ENCODE results near the gene PRICKLE1.

The PRICKLE1 gene

GRCh38 chr12:42472376-42472775 lies 117.2 kb downstream of the PRICKLE1 start:
- POLR2A ChIA-PET (ENCODE audit: low non-redundant PET): no interaction called here
- TF ChIP-seq, protein P1, sequence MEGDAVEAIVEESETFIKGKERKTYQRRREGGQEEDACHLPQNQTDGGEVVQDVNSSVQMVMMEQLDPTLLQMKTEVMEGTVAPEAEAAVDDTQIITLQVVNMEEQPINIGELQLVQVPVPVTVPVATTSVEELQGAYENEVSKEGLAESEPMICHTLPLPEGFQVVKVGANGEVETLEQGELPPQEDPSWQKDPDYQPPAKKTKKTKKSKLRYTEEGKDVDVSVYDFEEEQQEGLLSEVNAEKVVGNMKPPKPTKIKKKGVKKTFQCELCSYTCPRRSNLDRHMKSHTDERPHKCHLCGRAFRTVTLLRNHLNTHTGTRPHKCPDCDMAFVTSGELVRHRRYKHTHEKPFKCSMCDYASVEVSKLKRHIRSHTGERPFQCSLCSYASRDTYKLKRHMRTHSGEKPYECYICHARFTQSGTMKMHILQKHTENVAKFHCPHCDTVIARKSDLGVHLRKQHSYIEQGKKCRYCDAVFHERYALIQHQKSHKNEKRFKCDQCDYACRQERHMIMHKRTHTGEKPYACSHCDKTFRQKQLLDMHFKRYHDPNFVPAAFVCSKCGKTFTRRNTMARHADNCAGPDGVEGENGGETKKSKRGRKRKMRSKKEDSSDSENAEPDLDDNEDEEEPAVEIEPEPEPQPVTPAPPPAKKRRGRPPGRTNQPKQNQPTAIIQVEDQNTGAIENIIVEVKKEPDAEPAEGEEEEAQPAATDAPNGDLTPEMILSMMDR (conservative IDR thresholded peaks at IDR 0.05; ENCODE audit: low read depth): no peak
- CTCF ChIA-PET: no interaction called here
- DNase-seq (ENCODE audit: low spot score): no peak
- no peak overlapping the region for H3K27ac ChIP-seq

DNA sequence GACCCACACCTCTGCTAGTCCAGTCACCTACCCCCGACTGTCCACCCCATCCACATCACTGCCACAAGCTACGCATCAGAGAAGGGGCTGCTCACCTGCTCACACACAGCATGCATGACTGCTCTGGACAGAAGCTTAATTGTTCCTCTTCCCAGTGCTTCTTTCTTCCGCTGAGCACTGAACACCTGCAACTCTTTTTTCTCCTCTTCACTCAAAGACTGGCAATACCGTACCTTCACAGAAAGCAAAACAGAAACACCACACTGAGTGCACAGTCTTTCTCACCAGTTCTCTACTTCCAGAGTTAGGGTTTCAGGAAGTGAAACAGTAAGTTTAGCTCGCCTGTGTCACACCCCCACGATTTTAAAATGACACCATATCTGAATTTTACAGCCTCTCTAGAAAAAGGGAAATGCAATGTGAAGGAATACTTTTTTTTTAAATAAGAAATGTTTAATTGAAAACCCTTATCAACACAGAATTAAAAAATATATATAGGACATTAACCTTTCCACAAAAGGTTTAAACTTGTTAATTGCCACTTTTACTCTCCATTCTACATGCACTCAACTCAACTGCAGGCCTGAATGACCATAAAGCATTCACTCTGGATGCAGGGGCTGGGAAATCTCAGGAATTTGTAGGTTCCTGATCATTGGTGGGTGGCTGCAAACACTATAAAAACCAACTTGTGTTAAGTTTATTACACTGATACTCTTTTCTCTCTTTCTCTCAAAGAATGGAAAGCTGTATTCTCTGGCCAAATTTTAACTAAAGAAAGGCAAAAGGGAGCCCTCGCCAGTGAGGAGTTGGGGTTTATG lies 120.0 kb downstream of the PRICKLE1 start:
- no peak overlapping the region for H3K27ac ChIP-seq
- ChIA-PET CTCF (interaction anchor here (0.7 kb wide), 1 partner anchor 261 kb away, joined by 5 read pairs; no protein-coding TSS in a partner anchor), POLR2A (ENCODE audit: low non-redundant PET) (no interaction called here)
- no peak for DNase-seq (ENCODE audit: low spot score)
- TF ChIP-seq, protein P1 (conservative IDR thresholded peaks at IDR 0.05; ENCODE audit: low read depth): no peak

DNA sequence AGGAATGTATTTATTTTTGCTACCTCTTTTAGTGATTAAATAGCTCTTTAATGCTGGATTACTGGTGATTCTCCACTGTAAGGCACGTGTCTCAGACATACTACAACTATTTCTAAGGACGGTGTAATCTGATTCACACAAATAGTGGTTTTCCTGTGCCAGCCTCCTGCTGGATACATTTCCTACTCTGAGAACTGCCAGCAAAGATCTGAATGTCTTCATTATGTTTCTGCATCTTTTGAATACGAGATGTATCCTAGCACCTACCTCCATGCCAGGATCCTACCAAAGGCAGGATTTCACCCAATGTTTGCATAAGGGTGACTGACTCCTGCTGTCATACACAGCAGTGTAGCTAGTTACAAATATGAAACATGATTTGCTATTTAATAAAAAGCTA lies 120.6 kb downstream of the PRICKLE1 start:
- ChIA-PET CTCF (no interaction called here), POLR2A (ENCODE audit: low non-redundant PET) (no interaction called here)
- H3K27ac ChIP-seq: no peak overlapping the region
- TF ChIP-seq, protein P1 (conservative IDR thresholded peaks at IDR 0.05; ENCODE audit: low read depth): no peak
- DNase-seq (ENCODE audit: low spot score): no peak

DNA sequence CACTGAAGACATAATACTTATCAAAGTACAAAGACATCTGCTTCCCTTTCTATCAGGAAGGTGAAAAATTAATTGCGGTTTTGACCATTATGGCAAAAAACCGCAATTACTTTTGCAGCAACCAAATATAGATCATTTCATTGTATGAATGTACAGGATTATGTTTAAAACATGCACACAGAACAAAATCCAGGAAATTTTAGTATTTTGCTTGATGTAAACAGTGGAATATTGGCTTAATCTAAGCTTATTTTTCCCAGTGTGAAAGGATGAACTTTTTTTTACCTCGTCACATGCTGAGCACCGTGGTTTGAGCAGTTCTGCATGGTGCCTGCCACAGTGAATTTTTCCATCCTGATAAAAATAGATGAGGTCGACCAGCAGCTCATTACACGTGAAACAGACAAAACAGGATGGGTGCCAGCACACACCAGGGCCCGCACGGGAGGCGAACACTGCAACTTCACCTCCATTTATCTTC lies 121.2 kb downstream of the PRICKLE1 start:
- POLR2A ChIA-PET (ENCODE audit: low non-redundant PET): no interaction called here
- TF ChIP-seq, protein P1 (conservative IDR thresholded peaks at IDR 0.05; ENCODE audit: low read depth): no peak
- H3K27ac ChIP-seq: no peak overlapping the region
- CTCF ChIA-PET: interaction anchor here (1.1 kb wide), 1 partner anchor 10 kb away, joined by 6 read pairs; no protein-coding TSS in a partner anchor
- DNase-seq (ENCODE audit: low spot score): no peak

- CTCF ChIA-PET: no interaction called here
- TF ChIP-seq, protein P1 (conservative IDR thresholded peaks at IDR 0.05; ENCODE audit: low read depth): no peak
- POLR2A ChIA-PET (ENCODE audit: low non-redundant PET): no interaction called here
- no peak for DNase-seq (ENCODE audit: low spot score)
- H3K27ac ChIP-seq: no peak overlapping the region
Measured at GRCh38 chr12:42463671-42464070, 125.9 kb downstream of the PRICKLE1 start.

GRCh38 chr12:42462486-42462885 lies 127.1 kb downstream of the PRICKLE1 start:
- ChIA-PET POLR2A (ENCODE audit: low non-redundant PET) (no interaction called here), CTCF (interaction anchor here (0.5 to 0.8 kb wide), 2 partner anchors 10 to 1802 kb away, joined by 4 to 6 read pairs; no protein-coding TSS in a partner anchor)
- DNase-seq (ENCODE audit: low spot score): no peak
- TF ChIP-seq, protein P1 (conservative IDR thresholded peaks at IDR 0.05; ENCODE audit: low read depth): no peak
- no peak overlapping the region for H3K27ac ChIP-seq

All from RWPE1 (cell line).